H1 (cell line): ENCODE data around the gene TMEM161A. TPM values are rescaled to one million over a fixed set of nuclear protein-coding genes. Genes with fewer than 3 reads are reported as not detected.

Experiments used
- CTBP2 ChIP-seq: IDR thresholded peaks from 2 replicates; pipeline ENCODE4 v1.7.0; 2011; ENCODE audit warnings: borderline replicate concordance, mild to moderate bottlenecking, moderate library complexity, mixed read lengths, low read length; ENCODE audit not compliant: insufficient read depth, insufficient read length
- FOSL1 ChIP-seq: IDR thresholded peaks from 2 replicates; pipeline ENCODE4 v1.6.1; 2011; ENCODE audit warnings: mild to moderate bottlenecking, low read depth, low read length, moderate library complexity; ENCODE audit not compliant: insufficient read depth
- POLR2A ChIP-seq, 2 experiments: IDR thresholded peaks; 1 replicate in 1 of 2; 2 replicates in 1 of 2; pipeline ENCODE4 v1.6.1; 2011; ENCODE audit warnings: low read depth in 2 of 2, low read length in 2 of 2, mild to moderate bottlenecking in 2 of 2; ENCODE audit errors: control extremely low read depth in 1 of 2
- POLR2AphosphoS5 ChIP-seq: IDR thresholded peaks from 2 replicates; pipeline ENCODE4 v1.6.1; 2011; ENCODE audit warnings: low read depth, low read length
- SAP30 ChIP-seq: fragments of 300-600 bp; sonication (generic); IDR thresholded peaks from 2 replicates; pipeline ENCODE4 v1.7.1; 2012; ENCODE audit warnings: low read length, moderate library complexity, mild to moderate bottlenecking, inconsistent platforms; ENCODE audit not compliant: insufficient read depth, insufficient replicate concordance
- polyA plus RNA-seq, 7 experiments: library from polyadenylated mRNA; depleted of rRNA in 3 of 7; stranded (reverse) in 5 of 7; unstranded in 2 of 7; fragments of >200 nt in 5 of 7; fragments of 200-250 nt in 2 of 7; gene quantifications; 1 replicate in 5 of 7; 2 replicates in 1 of 7; 4 replicates in 1 of 7; pipeline versions ENCODE4 v1.2.1 to v1.2.3, GENCODE V29; 2011 to 2013; ENCODE audit warnings: missing spikeins in 2 of 7, mixed read lengths in 2 of 7
- total RNA-seq: library from RNA; stranded (reverse); fragmentation: NEBNext Ultra II Directional; extraction: Animal tissue kit (Norgen Biotek cat#: 25700); gene quantifications from 2 replicates; pipeline ENCODE4 v1.2.1, GENCODE V29; 2021
- TF ChIP-seq, protein P1 (sequence below): fragments of 300-600 bp; sonication (generic); IDR thresholded peaks from 2 replicates; pipeline ENCODE4 v1.7.1; 2012; ENCODE audit warnings: low read length, moderate library complexity, mild to moderate bottlenecking, inconsistent platforms; ENCODE audit not compliant: insufficient replicate concordance
- TF ChIP-seq, protein P2 (sequence below): IDR thresholded peaks from 2 replicates; pipeline ENCODE4 v1.6.1; 2012; ENCODE audit warnings: inconsistent platforms

The TMEM161A gene
- total and polyA plus RNA-seq, 2 of the 8 experiments (the other 6 are each of a cell fraction or from before 2014, with no cell fraction given) = 47.8 to 103 TPM

DNA sequence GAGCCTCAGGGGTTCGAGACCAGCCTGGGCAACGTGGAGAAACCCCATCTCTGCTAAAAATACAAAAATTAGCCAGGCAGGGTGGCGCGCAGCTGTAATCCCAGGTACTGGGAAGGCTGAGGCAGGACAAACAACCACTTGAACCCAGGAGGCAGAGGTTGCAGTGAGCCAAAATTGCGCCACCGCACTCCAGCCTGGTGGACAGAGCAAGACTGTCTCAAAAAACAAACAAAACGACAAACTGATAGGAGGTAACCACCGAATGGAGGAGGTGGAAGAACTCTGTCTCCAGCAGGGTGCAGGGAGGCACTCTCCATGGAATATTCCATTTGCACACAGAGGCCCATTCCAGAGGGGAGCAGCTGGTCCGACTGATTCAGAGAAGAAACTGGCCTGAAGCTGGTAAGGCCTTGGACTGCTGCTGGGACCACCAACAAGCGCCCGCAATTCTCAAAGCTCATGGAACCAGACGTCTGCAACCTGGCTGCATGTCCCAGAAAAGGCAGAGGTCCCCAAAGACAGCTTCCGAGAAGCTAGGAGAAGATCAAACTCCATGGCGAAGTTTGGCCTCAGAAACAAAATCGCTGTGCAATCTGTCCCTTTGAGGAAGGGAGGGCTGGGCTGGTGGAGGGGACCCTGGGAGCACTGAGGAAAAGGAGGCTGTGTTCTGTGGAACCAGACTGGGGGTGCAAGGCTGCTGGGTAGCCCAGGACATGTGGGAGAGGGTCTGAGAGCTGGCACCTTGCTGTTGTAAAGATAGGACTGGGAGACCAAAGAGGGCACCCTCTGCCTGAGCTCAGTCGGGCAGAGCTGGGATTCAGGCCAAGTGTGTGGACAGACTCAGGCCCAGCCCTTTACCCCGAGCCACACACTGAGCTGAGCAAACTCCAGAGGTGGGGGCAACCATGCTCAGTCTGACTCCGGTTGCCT, 39.3 kb downstream of the TMEM161A start (continued):
- TF ChIP-seq, protein P1, sequence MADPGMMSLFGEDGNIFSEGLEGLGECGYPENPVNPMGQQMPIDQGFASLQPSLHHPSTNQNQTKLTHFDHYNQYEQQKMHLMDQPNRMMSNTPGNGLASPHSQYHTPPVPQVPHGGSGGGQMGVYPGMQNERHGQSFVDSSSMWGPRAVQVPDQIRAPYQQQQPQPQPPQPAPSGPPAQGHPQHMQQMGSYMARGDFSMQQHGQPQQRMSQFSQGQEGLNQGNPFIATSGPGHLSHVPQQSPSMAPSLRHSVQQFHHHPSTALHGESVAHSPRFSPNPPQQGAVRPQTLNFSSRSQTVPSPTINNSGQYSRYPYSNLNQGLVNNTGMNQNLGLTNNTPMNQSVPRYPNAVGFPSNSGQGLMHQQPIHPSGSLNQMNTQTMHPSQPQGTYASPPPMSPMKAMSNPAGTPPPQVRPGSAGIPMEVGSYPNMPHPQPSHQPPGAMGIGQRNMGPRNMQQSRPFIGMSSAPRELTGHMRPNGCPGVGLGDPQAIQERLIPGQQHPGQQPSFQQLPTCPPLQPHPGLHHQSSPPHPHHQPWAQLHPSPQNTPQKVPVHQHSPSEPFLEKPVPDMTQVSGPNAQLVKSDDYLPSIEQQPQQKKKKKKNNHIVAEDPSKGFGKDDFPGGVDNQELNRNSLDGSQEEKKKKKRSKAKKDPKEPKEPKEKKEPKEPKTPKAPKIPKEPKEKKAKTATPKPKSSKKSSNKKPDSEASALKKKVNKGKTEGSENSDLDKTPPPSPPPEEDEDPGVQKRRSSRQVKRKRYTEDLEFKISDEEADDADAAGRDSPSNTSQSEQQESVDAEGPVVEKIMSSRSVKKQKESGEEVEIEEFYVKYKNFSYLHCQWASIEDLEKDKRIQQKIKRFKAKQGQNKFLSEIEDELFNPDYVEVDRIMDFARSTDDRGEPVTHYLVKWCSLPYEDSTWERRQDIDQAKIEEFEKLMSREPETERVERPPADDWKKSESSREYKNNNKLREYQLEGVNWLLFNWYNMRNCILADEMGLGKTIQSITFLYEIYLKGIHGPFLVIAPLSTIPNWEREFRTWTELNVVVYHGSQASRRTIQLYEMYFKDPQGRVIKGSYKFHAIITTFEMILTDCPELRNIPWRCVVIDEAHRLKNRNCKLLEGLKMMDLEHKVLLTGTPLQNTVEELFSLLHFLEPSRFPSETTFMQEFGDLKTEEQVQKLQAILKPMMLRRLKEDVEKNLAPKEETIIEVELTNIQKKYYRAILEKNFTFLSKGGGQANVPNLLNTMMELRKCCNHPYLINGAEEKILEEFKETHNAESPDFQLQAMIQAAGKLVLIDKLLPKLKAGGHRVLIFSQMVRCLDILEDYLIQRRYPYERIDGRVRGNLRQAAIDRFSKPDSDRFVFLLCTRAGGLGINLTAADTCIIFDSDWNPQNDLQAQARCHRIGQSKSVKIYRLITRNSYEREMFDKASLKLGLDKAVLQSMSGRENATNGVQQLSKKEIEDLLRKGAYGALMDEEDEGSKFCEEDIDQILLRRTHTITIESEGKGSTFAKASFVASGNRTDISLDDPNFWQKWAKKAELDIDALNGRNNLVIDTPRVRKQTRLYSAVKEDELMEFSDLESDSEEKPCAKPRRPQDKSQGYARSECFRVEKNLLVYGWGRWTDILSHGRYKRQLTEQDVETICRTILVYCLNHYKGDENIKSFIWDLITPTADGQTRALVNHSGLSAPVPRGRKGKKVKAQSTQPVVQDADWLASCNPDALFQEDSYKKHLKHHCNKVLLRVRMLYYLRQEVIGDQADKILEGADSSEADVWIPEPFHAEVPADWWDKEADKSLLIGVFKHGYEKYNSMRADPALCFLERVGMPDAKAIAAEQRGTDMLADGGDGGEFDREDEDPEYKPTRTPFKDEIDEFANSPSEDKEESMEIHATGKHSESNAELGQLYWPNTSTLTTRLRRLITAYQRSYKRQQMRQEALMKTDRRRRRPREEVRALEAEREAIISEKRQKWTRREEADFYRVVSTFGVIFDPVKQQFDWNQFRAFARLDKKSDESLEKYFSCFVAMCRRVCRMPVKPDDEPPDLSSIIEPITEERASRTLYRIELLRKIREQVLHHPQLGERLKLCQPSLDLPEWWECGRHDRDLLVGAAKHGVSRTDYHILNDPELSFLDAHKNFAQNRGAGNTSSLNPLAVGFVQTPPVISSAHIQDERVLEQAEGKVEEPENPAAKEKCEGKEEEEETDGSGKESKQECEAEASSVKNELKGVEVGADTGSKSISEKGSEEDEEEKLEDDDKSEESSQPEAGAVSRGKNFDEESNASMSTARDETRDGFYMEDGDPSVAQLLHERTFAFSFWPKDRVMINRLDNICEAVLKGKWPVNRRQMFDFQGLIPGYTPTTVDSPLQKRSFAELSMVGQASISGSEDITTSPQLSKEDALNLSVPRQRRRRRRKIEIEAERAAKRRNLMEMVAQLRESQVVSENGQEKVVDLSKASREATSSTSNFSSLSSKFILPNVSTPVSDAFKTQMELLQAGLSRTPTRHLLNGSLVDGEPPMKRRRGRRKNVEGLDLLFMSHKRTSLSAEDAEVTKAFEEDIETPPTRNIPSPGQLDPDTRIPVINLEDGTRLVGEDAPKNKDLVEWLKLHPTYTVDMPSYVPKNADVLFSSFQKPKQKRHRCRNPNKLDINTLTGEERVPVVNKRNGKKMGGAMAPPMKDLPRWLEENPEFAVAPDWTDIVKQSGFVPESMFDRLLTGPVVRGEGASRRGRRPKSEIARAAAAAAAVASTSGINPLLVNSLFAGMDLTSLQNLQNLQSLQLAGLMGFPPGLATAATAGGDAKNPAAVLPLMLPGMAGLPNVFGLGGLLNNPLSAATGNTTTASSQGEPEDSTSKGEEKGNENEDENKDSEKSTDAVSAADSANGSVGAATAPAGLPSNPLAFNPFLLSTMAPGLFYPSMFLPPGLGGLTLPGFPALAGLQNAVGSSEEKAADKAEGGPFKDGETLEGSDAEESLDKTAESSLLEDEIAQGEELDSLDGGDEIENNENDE = no peak
- TF ChIP-seq POLR2AphosphoS5 = no peak
- no peak for TF ChIP-seq FOSL1
- no peak for TF ChIP-seq SAP30
- no peak for TF ChIP-seq POLR2A (IDR thresholded peaks at IDR 0.05; ENCODE audit: control extremely low read depth in 1 of 2, low read depth in 2 of 2, low read length in 2 of 2)
- no peak for TF ChIP-seq CTBP2
- TF ChIP-seq, protein P2, sequence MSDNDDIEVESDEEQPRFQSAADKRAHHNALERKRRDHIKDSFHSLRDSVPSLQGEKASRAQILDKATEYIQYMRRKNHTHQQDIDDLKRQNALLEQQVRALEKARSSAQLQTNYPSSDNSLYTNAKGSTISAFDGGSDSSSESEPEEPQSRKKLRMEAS = no peak
